Parathyroid adenoma (tissue), 2 donors: ENCODE data around the gene KRTAP1-4.
"Not testable (repeated sequence)": the region's sequence is repeated elsewhere in the genome, so short reads cannot be mapped to it uniquely, and the experiment has no call there.

Experiments used
- H2AFZ ChIP-seq: fragments of 300-600 bp; sonication (generic); one replicate; pipeline ENCODE4 v1.7.0; 2017; ENCODE audit warnings: antibody characterized with exemption, mild to moderate bottlenecking
- H3K27ac ChIP-seq: fragments of 300-600 bp; sonication (generic); one replicate; pipeline ENCODE4 v1.7.0; 2017
- H3K27me3 ChIP-seq: fragments of 300-600 bp; sonication (generic); one replicate; pipeline ENCODE4 v1.7.0; 2017; ENCODE audit warnings: low read length; ENCODE audit not compliant: control insufficient read depth, insufficient read depth
- H3K36me3 ChIP-seq: fragments of 300-600 bp; sonication (generic); one replicate; pipeline ENCODE4 v1.7.0; 2017; ENCODE audit warnings: low read length; ENCODE audit not compliant: control insufficient read depth, insufficient read depth
- H3K4me1 ChIP-seq: fragments of 300-600 bp; sonication (generic); one replicate; pipeline ENCODE4 v1.7.0; 2017; ENCODE audit warnings: control low read depth
- H3K4me2 ChIP-seq: fragments of 300-600 bp; sonication (generic); one replicate; pipeline ENCODE4 v1.7.0; 2017; ENCODE audit warnings: low read length
- H3K4me3 ChIP-seq: fragments of 300-600 bp; sonication (generic); one replicate; pipeline ENCODE4 v1.7.0; 2017; ENCODE audit warnings: low read depth, low read length
- H3K79me2 ChIP-seq: fragments of 300-600 bp; sonication (generic); one replicate; pipeline ENCODE4 v1.7.0; 2017; ENCODE audit warnings: control low read depth
- H3K9ac ChIP-seq: fragments of 300-600 bp; sonication (generic); one replicate; pipeline ENCODE4 v1.7.0; 2017; ENCODE audit warnings: mild to moderate bottlenecking
- H3K9me3 ChIP-seq: fragments of 300-600 bp; sonication (generic); one replicate; pipeline ENCODE4 v1.7.0; 2017; ENCODE audit warnings: low read length; ENCODE audit not compliant: control insufficient read depth
- TF ChIP-seq, protein P1 (sequence below): fragments of 300-600 bp; sonication (generic); IDR thresholded peaks from one replicate; pipeline ENCODE4 v1.7.0; 2017; ENCODE audit warnings: antibody characterized with exemption, mild to moderate bottlenecking
- donor health status: primary hyperparathyroidism.

Gene KRTAP1-4

DNA sequence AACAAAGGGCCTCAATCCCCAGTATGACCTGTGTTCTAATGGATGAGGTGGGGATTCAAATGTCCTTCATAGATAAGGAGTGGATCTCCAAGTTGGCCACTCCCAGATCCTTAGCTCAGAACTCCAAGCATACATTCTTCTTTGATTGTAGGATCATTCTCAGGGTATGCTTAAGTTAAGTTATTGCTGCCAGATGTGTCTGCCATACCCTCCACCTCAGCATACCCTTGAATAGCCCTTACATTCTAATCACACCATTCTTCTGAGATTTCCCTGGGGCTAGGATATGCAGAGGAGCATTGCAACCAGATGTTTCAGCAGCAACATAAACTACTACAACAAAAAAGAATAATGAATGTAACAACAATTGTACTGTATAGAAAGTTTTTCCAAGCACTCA, 37.3 kb upstream of the KRTAP1-4 start:
- Histone ChIP-seq H3K79me2 (no peaks in the 10 kb centered on the region), H3K36me3 (no peaks in the 10 kb centered on the region), H3K27me3 (no peaks in the 10 kb centered on the region), H3K9me3 (no peaks in the 10 kb centered on the region), H3K27ac (no peak overlapping the region), H3K9ac (no peak overlapping the region), H2AFZ (no peak overlapping the region), H3K4me1 (no peaks in the 10 kb centered on the region), H3K4me2 (no peak overlapping the region), H3K4me3 (no peak overlapping the region)
- TF ChIP-seq, protein P1, sequence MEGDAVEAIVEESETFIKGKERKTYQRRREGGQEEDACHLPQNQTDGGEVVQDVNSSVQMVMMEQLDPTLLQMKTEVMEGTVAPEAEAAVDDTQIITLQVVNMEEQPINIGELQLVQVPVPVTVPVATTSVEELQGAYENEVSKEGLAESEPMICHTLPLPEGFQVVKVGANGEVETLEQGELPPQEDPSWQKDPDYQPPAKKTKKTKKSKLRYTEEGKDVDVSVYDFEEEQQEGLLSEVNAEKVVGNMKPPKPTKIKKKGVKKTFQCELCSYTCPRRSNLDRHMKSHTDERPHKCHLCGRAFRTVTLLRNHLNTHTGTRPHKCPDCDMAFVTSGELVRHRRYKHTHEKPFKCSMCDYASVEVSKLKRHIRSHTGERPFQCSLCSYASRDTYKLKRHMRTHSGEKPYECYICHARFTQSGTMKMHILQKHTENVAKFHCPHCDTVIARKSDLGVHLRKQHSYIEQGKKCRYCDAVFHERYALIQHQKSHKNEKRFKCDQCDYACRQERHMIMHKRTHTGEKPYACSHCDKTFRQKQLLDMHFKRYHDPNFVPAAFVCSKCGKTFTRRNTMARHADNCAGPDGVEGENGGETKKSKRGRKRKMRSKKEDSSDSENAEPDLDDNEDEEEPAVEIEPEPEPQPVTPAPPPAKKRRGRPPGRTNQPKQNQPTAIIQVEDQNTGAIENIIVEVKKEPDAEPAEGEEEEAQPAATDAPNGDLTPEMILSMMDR = no peak

DNA sequence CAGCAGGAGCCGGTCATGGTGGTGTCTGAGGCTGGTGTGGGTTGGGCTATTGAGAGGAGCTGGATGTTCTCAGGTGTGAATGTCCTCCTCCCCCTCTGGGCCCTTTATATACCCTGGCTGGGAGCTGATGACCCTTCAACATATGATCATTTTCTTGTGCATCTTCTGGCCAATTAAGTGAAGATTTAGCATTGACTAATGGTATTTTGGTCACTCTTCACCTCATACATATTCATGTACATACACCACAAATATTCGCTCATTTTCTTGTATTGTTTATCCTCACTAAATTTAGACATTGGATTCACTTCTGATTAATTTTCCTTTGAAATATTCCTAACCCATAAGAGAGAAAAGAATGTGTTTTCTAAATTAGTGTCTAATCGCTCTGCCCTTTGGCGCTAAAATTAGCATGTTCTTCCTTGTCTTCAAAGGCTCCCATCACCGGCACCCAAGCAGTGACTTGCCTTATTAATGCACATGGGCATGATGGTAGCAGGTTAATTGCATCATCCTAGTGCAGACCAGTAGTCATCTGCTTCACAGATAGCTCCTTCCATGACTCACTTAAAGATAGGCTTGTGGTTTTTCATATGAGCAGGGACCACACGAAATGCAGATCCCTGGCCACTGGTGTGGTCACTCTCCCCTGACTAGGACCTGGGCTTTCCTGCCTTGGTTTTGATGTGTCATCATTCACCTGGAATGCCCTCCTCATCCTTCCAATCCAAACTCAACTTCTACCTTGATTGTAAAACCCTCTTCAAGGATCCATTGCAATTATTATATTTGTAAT, 36.0 kb upstream of the KRTAP1-4 start, which contains the start of gene KRTAP2-4:
KRTAP2-4 (minus strand) TSS at position 51 of the 796 bp plus-strand sequence; CDS start at position 17, 34 bp downstream.
- Histone ChIP-seq H3K79me2 (no peaks in the 10 kb centered on the region), H3K9me3 (no peaks in the 10 kb centered on the region), H3K4me3 (no peak within 1 kb of the TSS), H2AFZ (no peak within 1 kb of the TSS), H3K27ac (no peak within 1 kb of the TSS), H3K36me3 (no peaks in the 10 kb centered on the region), H3K27me3 (no peaks in the 10 kb centered on the region), H3K4me2 (no peak within 1 kb of the TSS), H3K9ac (no peak within 1 kb of the TSS), H3K4me1 (no peaks in the 10 kb centered on the region)
- TF ChIP-seq, protein P1 = no peak

DNA sequence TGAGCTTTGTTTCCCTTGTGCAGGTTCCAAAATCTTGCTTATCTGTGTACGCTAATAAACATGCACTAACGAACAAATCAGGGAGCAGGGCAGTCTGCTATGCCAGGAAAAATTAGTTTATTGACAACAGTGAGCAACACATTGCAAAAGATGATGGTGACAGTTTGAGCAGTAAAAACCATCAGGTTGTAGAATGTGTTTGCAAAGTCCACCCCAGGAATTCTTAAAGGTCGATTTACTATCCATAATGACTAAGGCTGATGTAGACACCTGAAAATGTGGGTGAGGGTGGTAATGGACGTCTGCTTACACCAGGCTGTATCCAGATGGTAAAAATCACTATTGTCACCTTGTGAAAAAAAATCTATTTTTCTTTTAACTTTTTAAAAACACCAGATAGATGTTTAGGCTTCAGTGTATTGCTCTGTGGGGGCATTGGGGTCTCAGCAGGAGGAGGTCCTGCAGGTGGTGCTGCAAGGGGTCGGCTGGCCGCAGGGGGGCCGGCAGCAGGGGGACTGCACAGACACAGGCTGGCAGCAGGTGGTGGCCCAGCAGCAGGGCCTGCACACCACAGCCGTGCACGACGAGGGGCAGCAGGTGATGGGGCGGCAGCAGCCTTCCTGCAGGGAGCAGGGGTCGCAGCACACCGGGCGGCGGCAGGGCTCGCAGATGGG, 35.2 kb upstream of the KRTAP1-4 start:
- H3K4me3 ChIP-seq, H3K36me3 ChIP-seq, H3K27me3 ChIP-seq, H3K9me3 ChIP-seq, H3K4me1 ChIP-seq, H2AFZ ChIP-seq, H3K9ac ChIP-seq, H3K4me2 ChIP-seq, H3K27ac ChIP-seq, H3K79me2 ChIP-seq: not testable (repeated sequence)

DNA sequence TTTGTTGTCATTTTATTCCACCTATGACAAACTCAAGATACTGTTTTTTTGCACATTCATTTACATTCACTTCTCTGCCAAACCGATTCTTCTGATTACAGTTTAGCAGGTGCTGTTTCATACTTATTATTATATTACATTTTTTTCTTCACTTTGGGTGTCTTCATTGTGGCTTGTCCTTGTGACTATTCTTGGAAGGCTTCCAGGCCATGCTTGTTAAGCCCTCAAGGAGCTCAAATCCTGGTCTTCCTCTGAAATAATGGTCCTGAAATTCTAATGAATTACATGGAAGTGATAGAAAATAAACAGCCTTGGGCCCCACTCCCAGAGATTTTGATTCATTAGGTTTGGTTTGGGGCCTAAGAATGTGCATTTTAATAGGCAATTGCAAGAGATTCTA, 34.3 kb upstream of the KRTAP1-4 start:
- no peak overlapping the region for H2AFZ ChIP-seq
- no peaks in the 10 kb centered on the region for H3K9me3 ChIP-seq
- no peak overlapping the region for H3K4me2 ChIP-seq
- H3K9ac ChIP-seq = no peak overlapping the region
- H3K27me3 ChIP-seq = no peaks in the 10 kb centered on the region
- TF ChIP-seq, protein P1 = no peak
- no peak overlapping the region for H3K4me3 ChIP-seq
- H3K36me3 ChIP-seq = no peaks in the 10 kb centered on the region
- H3K4me1 ChIP-seq = no peaks in the 10 kb centered on the region
- H3K27ac ChIP-seq = no peak overlapping the region
- H3K79me2 ChIP-seq = no peaks in the 10 kb centered on the region

DNA sequence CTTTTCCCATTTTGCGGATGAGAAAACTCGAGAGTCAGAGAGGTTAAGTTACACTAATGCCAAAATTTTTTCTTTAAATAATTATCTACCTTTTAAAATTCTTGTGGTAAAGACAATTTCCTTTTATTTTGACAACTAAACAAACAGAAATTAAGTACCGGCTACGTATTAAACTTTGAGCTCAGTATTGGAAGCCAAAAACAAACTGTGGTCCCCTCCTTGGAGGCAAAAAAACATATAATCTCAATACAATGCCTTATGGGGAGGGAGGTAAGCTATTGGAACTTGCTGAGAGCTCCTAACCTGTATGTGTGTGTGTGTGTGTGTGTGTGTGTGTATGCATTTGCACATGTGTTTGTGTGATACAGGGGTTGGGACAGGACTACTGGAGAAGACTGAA, 33.5 kb upstream of the KRTAP1-4 start:
- Histone ChIP-seq H3K27me3 (no peaks in the 10 kb centered on the region), H3K4me1 (no peaks in the 10 kb centered on the region), H3K27ac (no peak overlapping the region), H3K4me3 (no peak overlapping the region), H3K4me2 (no peak overlapping the region), H3K9ac (no peak overlapping the region), H2AFZ (no peak overlapping the region), H3K9me3 (no peaks in the 10 kb centered on the region), H3K79me2 (no peaks in the 10 kb centered on the region), H3K36me3 (no peaks in the 10 kb centered on the region)
- TF ChIP-seq, protein P1 = no peak
